Measurements from ENCODE around the gene SLC35E4. TPM values are rescaled to one million over a fixed set of nuclear protein-coding genes. Genes with fewer than 3 reads are reported as not detected.

The SLC35E4 gene
- total and polyA plus RNA-seq, 9 of the 15 experiments (the other 6 are each of a cell fraction or from before 2014, with no cell fraction given) = 0.06 to 2.3 (median 0.86) TPM; not detected in 1

- no peaks in the 10 kb centered on the region for H3K9me3 ChIP-seq (replicated peaks; ENCODE audit: control insufficient read depth, insufficient read depth, low read depth, low read length)
- TF ChIP-seq, protein P1, sequence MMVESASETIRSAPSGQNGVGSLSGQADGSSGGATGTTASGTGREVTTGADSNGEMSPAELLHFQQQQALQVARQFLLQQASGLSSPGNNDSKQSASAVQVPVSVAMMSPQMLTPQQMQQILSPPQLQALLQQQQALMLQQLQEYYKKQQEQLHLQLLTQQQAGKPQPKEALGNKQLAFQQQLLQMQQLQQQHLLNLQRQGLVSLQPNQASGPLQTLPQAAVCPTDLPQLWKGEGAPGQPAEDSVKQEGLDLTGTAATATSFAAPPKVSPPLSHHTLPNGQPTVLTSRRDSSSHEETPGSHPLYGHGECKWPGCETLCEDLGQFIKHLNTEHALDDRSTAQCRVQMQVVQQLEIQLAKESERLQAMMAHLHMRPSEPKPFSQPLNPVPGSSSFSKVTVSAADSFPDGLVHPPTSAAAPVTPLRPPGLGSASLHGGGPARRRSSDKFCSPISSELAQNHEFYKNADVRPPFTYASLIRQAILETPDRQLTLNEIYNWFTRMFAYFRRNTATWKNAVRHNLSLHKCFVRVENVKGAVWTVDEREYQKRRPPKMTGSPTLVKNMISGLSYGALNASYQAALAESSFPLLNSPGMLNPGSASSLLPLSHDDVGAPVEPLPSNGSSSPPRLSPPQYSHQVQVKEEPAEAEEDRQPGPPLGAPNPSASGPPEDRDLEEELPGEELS (CRISPR knock-in tag; IDR thresholded peaks at IDR 0.05; ENCODE audit: borderline replicate concordance) = no peak
- TF ChIP-seq RERE (CRISPR knock-in tag; IDR thresholded peaks at IDR 0.05; ENCODE audit: borderline replicate concordance) (no peak), ARID4B (CRISPR knock-in tag; IDR thresholded peaks at IDR 0.05) (no peak), FOXM1 (IDR thresholded peaks at IDR 0.05; ENCODE audit: low read depth) (no peak), FOXM1 (CRISPR knock-in tag; IDR thresholded peaks at IDR 0.05; ENCODE audit: low read depth) (no peak), TRIM25 (IDR thresholded peaks at IDR 0.05; ENCODE audit: borderline replicate concordance) (no peak)
- TF ChIP-seq, protein P2, sequence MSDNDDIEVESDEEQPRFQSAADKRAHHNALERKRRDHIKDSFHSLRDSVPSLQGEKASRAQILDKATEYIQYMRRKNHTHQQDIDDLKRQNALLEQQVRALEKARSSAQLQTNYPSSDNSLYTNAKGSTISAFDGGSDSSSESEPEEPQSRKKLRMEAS (CRISPR knock-in tag; IDR thresholded peaks at IDR 0.05) = no peak
Observed at GRCh38 chr22:30655532-30655931, 20.0 kb downstream of the SLC35E4 start.

More at GRCh38 chr22:30655532-30655931, 20.0 kb downstream of the SLC35E4 start:
- Histone ChIP-seq H3K9ac (ENCODE audit: insufficient read depth in 1 of 2, low read depth in 2 of 2, low read length in 2 of 2) (no peak overlapping the region), H3K9me1 (ENCODE audit: control insufficient read depth, insufficient read depth, low read length) (no peaks in the 10 kb centered on the region), H3K4me3 (no peak overlapping the region), H3K79me2 (ENCODE audit: control insufficient read depth, insufficient read depth, low read length) (no peaks in the 10 kb centered on the region), H3K27me3 (ENCODE audit: control insufficient read depth in 2 of 2, insufficient read depth in 2 of 2, low read length in 2 of 2) (no peaks in the 10 kb centered on the region), H3K4me2 (ENCODE audit: insufficient read depth, low read length) (no peak overlapping the region), H3K36me3 (ENCODE audit: control insufficient read depth, insufficient read depth, low read length) (no peaks in the 10 kb centered on the region), H3K4me1 (replicated peaks in 1 of 2; ENCODE audit: control insufficient read depth in 2 of 2, insufficient read depth in 2 of 2, low read length in 2 of 2) (peaks cover 4 to 6% of the 10 kb centered on the region in 2 experiments; a peak in 4 of 5 replicates), H3K27ac (ENCODE audit: extremely low read depth, low read depth, low read length) (no peak overlapping the region), H4K20me1 (replicated peaks; ENCODE audit: control insufficient read depth, insufficient read depth, low read length) (no peaks in the 10 kb centered on the region), H2AFZ (ENCODE audit: low read depth, low read length) (no peak overlapping the region)
- no TSS peak for BruUV-seq (replicated peaks)
- intact Hi-C loops (cut with micrococcal nuclease) (no loop called here), in situ Hi-C loops (cut with MboI) (no loop called here)
- no peak for ATAC-seq
- CTCF ChIA-PET (ENCODE audit: low intra/inter-chr PET ratio) = interaction anchor here (0.7 kb wide), 1 partner anchor 100 kb away, joined by 3 read pairs; no protein-coding TSS in a partner anchor
- 15% methylated on average over 3 of the region's 3 CpGs for WGBS (ENCODE audit: insufficient coverage, low coverage, missing lambda C conversion rate)
- POLR2A ChIA-PET = interaction anchor here (0.6 to 1.1 kb wide), 2 partner anchors 13 to 311 kb away, joined by 4 read pairs; no protein-coding TSS in a partner anchor
- DNase-seq (ENCODE audit: extremely low read depth in 1 of 4, low spot score in 3 of 4) = no peak
- FAIRE-seq = no peak
